Stimulated activated CD8-positive, alpha-beta memory T cell treated with anti-CD3 and anti-CD28 coated beads, Interleukin-7, amount 100 ng/mL, for 4 hours (primary cell): ENCODE results near the gene TMEM256.
"Not testable (repeated sequence)": the region's sequence is repeated elsewhere in the genome, so short reads cannot be mapped to it uniquely, and the experiment has no call there.

Experiments used
- DNase-seq, 2 donors: peaks; one replicate each; pipeline ENCODE4 v3.0.0-alpha.2; 2020; ENCODE audit warnings: low read depth in 2 of 2

TMEM256 gene

DNA sequence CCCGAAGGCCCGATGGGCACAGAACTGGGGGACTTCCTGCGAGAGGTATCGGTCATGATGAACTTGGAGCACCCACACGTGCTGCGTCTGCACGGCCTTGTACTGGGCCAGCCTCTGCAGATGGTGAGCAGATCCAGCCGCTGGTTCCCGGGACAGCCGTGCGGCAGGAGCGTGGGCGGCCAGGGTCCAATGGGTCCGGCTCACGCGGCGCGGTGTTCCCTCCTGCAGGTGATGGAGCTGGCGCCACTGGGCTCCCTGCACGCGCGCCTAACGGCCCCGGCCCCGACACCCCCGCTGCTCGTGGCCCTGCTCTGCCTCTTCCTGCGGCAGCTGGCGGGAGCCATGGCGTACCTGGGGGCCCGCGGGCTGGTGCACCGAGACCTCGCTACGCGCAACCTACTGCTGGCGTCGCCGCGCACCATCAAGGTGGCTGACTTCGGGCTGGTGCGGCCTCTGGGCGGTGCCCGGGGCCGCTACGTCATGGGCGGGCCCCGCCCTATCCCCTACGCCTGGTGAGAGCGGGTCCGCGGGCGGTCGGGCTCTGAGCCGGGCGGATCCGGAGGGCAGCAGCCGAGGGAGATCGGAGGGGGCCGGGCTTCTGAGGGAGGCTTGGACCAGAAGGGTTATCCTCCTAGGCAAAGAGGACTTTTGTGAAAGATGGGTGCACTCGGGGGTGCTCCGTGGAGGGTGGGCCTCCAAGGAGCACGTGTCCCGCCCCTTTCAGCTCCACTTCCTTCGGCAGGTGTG, 20.0 kb downstream of the TMEM256 start:
- peak; percentile 36 to 65 for DNase-seq

- DNase-seq: no peak
Observed at GRCh38 chr17:7383371-7383741, 20.5 kb downstream of the TMEM256 start.

GRCh38 chr17:7382901-7383300, 21.0 kb downstream of the TMEM256 start:
- DNase-seq: no peak

DNA sequence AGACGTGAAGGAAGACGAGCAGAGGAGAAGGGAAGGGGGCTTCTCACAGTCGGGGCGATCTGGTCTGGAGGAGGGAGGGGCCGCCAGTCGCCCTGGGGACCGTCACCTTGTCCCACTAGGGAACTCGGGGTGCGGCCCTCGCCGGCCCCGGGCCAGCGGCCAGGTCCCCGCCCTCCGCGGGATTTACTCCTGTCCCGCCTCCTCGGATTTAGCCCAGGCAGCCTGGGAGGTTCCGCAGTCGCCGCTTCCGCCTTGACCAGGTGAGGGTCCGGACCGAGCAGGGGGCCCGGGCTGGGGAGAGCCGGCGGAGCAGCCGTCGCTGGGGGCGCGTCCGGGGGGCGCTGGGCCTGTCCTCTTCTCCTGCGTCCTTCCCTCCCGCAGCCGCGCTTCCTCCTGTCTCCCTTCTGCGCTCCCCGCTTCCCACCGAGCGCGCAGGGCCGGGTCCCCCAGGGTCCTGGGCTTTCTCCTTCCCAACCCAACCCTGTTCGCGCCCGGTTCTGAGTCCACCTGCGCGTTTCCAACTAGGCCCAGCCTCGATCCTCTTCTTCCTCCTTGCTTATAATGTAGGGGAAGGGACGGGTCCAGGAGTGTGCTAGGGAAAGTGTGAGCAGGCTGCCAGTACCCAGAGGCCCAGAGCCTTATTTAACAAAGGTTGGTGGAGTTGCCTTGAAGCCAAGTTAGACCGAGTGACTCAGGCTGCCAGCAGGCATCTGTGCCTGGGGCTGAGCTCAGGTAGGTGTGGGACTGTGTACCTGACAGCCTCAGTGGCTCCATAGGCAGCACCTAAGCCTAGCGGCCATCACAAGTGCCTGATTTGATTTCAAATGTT, 22.8 kb downstream of the TMEM256 start, which contains the start of gene TNK1:
Gene TNK1 (plus strand): TSS at position 235 of the 829 bp plus-strand sequence. CDS start 1,838 bp downstream, outside the sequence.
- DNase-seq: no peak

DNA sequence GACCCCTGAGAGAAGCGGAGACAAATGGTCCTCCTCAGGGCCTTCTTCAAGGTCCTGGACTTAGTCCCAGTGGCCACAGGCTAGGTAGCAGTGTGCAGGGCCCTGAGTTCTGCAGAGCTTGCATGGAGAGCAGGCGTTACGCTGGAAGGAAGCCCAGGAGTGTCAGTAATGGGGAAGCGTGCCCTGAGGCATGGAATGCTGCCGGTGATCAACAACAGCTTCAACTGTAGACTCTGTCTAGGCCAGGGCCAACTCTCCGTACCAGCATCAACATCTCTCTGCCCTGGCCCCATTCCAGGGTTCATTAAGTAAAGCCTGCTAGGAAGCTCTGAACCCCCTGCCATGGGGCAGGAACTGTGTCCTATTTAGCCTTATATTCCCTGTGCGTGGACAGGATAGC, 23.6 kb downstream of the TMEM256 start:
- DNase-seq: no peak

DNA sequence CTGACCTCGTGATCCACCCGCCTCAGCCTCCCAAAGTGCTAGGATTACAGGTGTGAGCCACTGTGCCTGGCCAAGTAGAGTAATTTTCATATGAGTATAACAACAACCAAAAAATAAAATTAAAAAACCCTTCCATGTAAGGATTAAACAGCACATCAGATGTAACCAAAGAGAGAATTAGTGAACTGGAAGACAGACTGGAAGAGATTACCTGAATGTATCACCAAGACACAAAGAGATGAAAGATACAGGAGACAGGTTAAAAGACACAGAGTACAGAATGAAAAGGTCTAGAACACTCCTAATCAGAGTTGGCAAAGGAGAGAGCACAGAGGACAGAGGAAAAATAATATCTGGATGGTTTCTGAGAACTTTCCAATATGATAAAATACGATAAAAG, 24.8 kb downstream of the TMEM256 start:
- DNase-seq: no peak

- no peak for DNase-seq
Observed at GRCh38 chr17:7374353-7374752, 29.5 kb downstream of the TMEM256 start.

GRCh38 chr17:7370853-7371252, 33.0 kb downstream of the TMEM256 start:
- DNase-seq: no peak

DNA sequence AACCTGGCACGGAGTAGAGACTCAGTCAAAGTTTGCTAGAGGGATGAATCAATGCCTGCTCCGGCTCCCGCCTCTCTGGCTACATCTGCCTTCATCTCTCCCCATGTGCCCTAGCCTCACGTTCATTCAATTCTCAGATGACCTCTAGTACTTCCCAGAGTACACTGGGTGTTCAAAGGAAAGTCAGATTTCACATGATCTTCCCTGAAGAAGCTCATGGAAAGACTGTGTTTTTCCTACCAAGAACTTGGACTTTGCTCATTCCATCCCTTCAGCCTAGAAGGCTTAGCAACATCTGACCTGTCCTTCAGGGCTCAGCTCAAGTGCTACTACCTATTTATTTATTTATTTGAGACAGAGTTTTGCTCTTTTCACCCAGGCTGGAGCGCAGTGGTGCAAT, 34.1 kb downstream of the TMEM256 start:
- DNase-seq: no peak

GRCh38 chr17:7368599-7368994, 35.3 kb downstream of the TMEM256 start:
- DNase-seq: not testable (repeated sequence)

GRCh38 chr17:7367918-7368598, 35.8 kb downstream of the TMEM256 start:
- DNase-seq: no peak

- DNase-seq: no peak
Observed at GRCh38 chr17:7367083-7367482, 36.8 kb downstream of the TMEM256 start.

DNA sequence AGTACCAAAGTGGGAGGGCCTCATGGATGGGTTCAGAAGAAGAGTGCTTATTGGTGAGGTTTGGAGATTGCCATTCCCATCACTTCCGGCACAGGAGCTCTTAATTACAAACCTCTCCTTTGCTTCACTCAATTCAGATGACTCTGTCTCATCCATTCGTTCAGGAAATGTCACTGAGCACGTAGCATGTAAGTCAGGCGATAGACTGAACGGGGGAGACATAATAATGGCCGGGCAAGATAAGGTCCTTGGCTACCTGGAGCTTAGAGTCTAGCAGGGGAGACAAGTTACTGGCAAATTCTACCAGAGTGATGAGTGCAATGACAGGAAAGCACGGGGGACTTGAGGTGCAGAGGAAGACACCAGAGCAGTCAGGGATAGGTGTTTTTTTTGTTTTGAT, 37.9 kb downstream of the TMEM256 start:
- DNase-seq: not testable (repeated sequence)

DNA sequence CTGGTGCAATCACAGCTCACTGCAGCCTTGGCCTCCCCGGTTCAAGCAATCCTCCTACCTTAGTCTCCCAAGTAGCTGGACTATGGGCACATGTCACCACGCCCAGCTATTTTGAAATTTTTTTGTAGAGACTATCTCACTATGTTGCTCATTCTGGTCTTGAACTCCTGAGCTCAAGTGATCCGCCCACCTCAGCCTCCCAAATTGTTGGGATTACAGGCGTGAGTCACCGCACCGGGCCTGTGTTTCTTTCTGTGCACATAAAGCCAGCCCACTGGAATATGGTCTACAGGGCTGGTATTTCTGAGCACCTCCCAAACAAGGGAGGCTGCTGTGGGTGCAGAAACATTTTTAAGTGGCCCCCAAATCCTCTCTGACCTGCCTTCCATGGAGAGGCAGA, 40.6 kb downstream of the TMEM256 start:
- DNase-seq: no peak

DNA sequence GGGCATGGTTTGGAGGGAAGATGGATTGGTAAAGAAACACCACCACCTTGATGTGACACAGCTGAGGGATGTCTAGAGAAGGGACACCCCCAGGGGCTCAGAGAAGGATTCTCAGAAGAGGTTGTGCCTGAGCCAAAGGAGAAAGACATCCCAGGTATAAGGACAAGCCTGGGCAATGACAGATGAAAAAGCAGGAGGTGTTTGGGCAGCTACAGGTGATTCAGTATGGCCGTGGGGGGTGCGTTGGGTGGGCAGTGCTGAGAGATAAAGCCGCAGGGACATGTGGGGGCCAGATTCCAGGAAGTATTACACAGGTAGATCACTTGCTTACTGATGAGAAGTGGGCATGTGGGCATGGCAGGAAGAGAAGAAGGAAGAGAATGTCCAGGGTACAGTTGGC, 42.0 kb downstream of the TMEM256 start:
- no peak for DNase-seq

- no peak for DNase-seq
Observed at GRCh38 chr17:7357381-7357780, 46.5 kb downstream of the TMEM256 start.

GRCh38 chr17:7356756-7357155, 47.1 kb downstream of the TMEM256 start:
- no peak for DNase-seq

GRCh38 chr17:7356072-7356549, 47.8 kb downstream of the TMEM256 start:
- peak; percentile 64 to 71 for DNase-seq

DNA sequence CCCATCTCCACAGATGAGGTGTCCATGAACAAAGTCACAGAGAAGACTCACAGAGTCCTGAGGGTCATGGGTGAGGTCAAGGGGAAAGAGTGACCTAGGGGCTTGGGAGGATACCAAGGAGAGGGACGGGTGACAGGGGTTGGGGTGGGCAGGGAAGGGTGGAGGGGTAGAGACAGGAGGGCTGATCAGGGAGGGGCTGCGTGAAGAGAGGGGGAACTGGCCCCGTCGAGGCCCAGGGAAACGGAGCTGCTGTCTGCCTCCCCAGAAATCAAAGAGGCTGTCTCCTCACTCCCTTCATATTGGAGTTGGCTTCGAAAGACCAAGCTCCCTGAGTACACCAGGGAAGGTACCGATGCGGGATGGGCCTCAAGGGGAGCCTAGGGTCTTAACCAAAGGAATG, 48.3 kb downstream of the TMEM256 start:
- DNase-seq: no peak

DNA sequence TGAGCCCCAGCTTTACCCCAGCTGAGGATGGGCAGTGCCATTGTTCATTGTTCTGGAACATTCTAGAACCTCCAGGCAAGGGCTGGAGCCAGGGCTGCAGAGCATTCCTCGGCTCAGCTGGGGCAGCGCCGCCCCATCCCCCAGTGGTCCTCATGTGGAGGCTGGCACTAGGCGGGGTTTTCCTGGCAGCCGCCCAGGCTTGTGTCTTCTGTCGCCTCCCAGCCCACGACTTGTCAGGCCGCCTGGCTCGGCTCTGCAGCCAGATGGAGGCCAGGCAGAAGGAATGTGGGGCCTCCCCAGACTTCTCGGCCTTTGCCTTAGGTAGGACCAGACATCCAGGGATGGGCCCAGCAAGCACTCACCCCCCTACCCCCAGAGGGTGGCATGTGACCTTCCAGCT, 48.8 kb downstream of the TMEM256 start, which contains the start of gene TMEM95:
Gene TMEM95 (plus strand): TSS at position 104 of the 400 bp plus-strand sequence. CDS start 49 bp downstream, at position 153.
- DNase-seq: no peak

GRCh38 chr17:7354262-7354843, 49.5 kb downstream of the TMEM256 start:
- DNase-seq: no peak
